A549 (cell line): ENCODE data around the gene DHTKD1. TPM values are rescaled to one million over a fixed set of nuclear protein-coding genes. Genes with fewer than 3 reads are reported as not detected.

Source experiments
- ATAC-seq, 2 experiments: fragments of 200-7000 bp in 1 of 2; fragments of >200 bp in 1 of 2; cut with Nextera tagmentation in 1 of 2; cut with Tn5 transposase in 1 of 2; 3 replicates each; pipeline versions ENCODE4 v1.8.0 to v1.9.1; 2018 to 2020; ENCODE audit warnings: mild to moderate bottlenecking in 1 of 2, moderate library complexity in 1 of 2
- CTCF ChIA-PET: fragments of 300-600 bp; sonication (Branson Sonifier 250); formaldehyde crosslinking; extraction: SDS; loops from one replicate; lab custom pipeline; 2021; ENCODE audit warnings: antibody characterized with exemption, inconsistent platforms; lab: Yijun Ruan, JAX
- POLR2A ChIA-PET: fragments of 350-600 bp; formaldehyde crosslinking; extraction: SDS; loops from one replicate; lab custom pipeline; 2021; ENCODE audit warnings: antibody characterized with exemption, inconsistent platforms; lab: Yijun Ruan, JAX
- DNase-seq, 2 experiments: peaks; one replicate each; pipeline versions ENCODE4 v3.0.0 to v3.0.0-alpha.2; 2011 to 2016; ENCODE audit warnings: low read depth in 1 of 2, low spot score in 1 of 2
- FAIRE-seq: peaks from 2 replicates; lab custom pipeline; 2011; peaks lifted over from hg19 to GRCh38; lab: Jason Lieb, UNC
- H3K27ac ChIP-seq, 2 experiments: fragments of >200 bp; sonication (Bioruptor Twin); formaldehyde crosslinking; 3 replicates each; pipeline ENCODE4 v1.5.1; 2016 to 2017
- H3K4me1 ChIP-seq: fragments of >200 bp; sonication (Bioruptor Twin); formaldehyde crosslinking; 3 replicates; pipeline ENCODE4 v1.6.1; 2016
- H3K4me2 ChIP-seq: fragments of >200 bp; sonication (Bioruptor Twin); formaldehyde crosslinking; 3 replicates; pipeline ENCODE4 v1.6.1; 2016
- H3K4me3 ChIP-seq: fragments of >200 bp; sonication (Bioruptor Twin); formaldehyde crosslinking; 3 replicates; pipeline ENCODE4 v1.5.1; 2016
- H3K9me3 ChIP-seq: fragments of >200 bp; sonication (Bioruptor Twin); formaldehyde crosslinking; 3 replicates; pipeline ENCODE4 v1.6.1; 2016
- CBX8 ChIP-seq: fragments of 200-600 bp; sonication (generic); IDR thresholded peaks from 2 replicates; pipeline ENCODE4 v1.6.1; 2016
- CHD2 ChIP-seq: fragments of 150-350 bp; IDR thresholded peaks from 2 replicates; pipeline ENCODE4 v1.6.1; 2014; ENCODE audit warnings: low read length; ENCODE audit not compliant: partially characterized antibody
- CHD4 ChIP-seq: fragments of 200-600 bp; sonication (generic); IDR thresholded peaks from 2 replicates; pipeline ENCODE4 v1.6.1; 2016; ENCODE audit warnings: antibody characterized with exemption, mild to moderate bottlenecking, borderline replicate concordance
- EHF ChIP-seq: fragments of 250-450 bp; sonication (Bioruptor Pico); IDR thresholded peaks from 2 replicates; pipeline ENCODE4 v1.5.0; 2020; ENCODE audit warnings: mild to moderate bottlenecking
- FOSL2 ChIP-seq, 2 experiments: fragments of 450-650 bp in 1 of 2; fragments of >200 bp in 1 of 2; sonication (Bioruptor Twin) in 1 of 2; formaldehyde crosslinking; IDR thresholded peaks; 2 replicates each; pipeline versions ENCODE4 v1.5.0 to v1.6.1; 2016 to 2020; ENCODE audit warnings: mild to moderate bottlenecking in 1 of 2, moderate library complexity in 1 of 2
- HDAC2 ChIP-seq: fragments of 200-600 bp; sonication (generic); IDR thresholded peaks from 2 replicates; pipeline ENCODE4 v1.6.1; 2016
- HEYL ChIP-seq: fragments of 250-450 bp; sonication (Bioruptor Pico); IDR thresholded peaks from 2 replicates; pipeline ENCODE4 v1.8.0; 2021; ENCODE audit warnings: mild to moderate bottlenecking, moderate library complexity
- HOXB5 ChIP-seq: fragments of 250-450 bp; sonication (Bioruptor Pico); IDR thresholded peaks from 2 replicates; pipeline ENCODE4 v1.5.0; 2020; ENCODE audit warnings: mild to moderate bottlenecking, moderate library complexity
- KDM1A ChIP-seq: fragments of 200-600 bp; sonication (generic); IDR thresholded peaks from 2 replicates; pipeline ENCODE4 v1.6.1; 2016; ENCODE audit warnings: low read depth, mild to moderate bottlenecking
- KDM5A ChIP-seq: fragments of 200-600 bp; sonication (generic); IDR thresholded peaks from 2 replicates; pipeline ENCODE4 v1.6.1; 2016; ENCODE audit warnings: antibody characterized with exemption, mild to moderate bottlenecking
- MYC ChIP-seq: IDR thresholded peaks from 2 replicates; pipeline ENCODE4 v1.6.1; 2012; ENCODE audit warnings: mild to moderate bottlenecking, inconsistent platforms, low read length, improper control_type of control experiment, borderline replicate concordance
- NPAS2 ChIP-seq: fragments of 250-450 bp; sonication (Bioruptor Pico); IDR thresholded peaks from 2 replicates; pipeline ENCODE4 v1.8.0; 2022; ENCODE audit warnings: mild to moderate bottlenecking, moderate library complexity, borderline replicate concordance
- PHF8 ChIP-seq: fragments of 200-600 bp; sonication (generic); IDR thresholded peaks from 2 replicates; pipeline ENCODE4 v1.6.1; 2016; ENCODE audit warnings: low read depth, mild to moderate bottlenecking, antibody characterized with exemption, moderate library complexity, borderline replicate concordance
- POLR2AphosphoS2 ChIP-seq: conservative IDR thresholded peaks from 2 replicates; pipeline ENCODE4 v1.6.1; 2012; ENCODE audit warnings: low read length, improper control_type of control experiment, inconsistent platforms
- ZC3H11A ChIP-seq: fragments of 450-650 bp; IDR thresholded peaks from 2 replicates; pipeline ENCODE4 v1.6.1; 2014; ENCODE audit warnings: antibody characterized with exemption, mild to moderate bottlenecking
- ZNF302 ChIP-seq: fragments of 250-450 bp; sonication (Bioruptor Pico); IDR thresholded peaks from 2 replicates; pipeline ENCODE4 v1.9.0; 2021; ENCODE audit warnings: inconsistent platforms, mild to moderate bottlenecking, moderate library complexity
- WGBS: methylation state at CpG from one replicate; pipeline ENCODE4 v1.1.6; 2017; ENCODE audit errors: missing lambda C conversion rate; 5-methylcytosine and 5-hydroxymethylcytosine counted together
- polyA plus RNA-seq, 4 experiments: library from polyadenylated mRNA; depleted of rRNA in 3 of 4; stranded (reverse); fragments of >200 nt; fragmentation: RNase III in 1 of 4; extraction: RNeasy Plus Mini Kit Qiagen cat#74134 plus additional on column Dnase treatment in 1 of 4; gene quantifications; 2 replicates in 3 of 4; 3 replicates in 1 of 4; pipeline ENCODE4 v1.2.3, GENCODE V29; 2011 to 2017
- TF ChIP-seq, protein P1 (sequence below): IDR thresholded peaks from 2 replicates; pipeline ENCODE4 v1.6.1; 2012
- TF ChIP-seq, protein P2 (sequence below): fragments of 150-350 bp; IDR thresholded peaks from 2 replicates; pipeline ENCODE4 v1.6.1; 2014; ENCODE audit warnings: low read depth, mild to moderate bottlenecking, low read length
- TF ChIP-seq, protein P3 (sequence below): IDR thresholded peaks from 2 replicates; pipeline ENCODE4 v1.6.1; 2012
- TF ChIP-seq, protein P4 (sequence below): IDR thresholded peaks from 2 replicates; pipeline ENCODE4 v1.6.1; 2012; ENCODE audit warnings: low read depth, borderline replicate concordance
- TF ChIP-seq, protein P5 (sequence below): fragments of >200 bp; sonication (Bioruptor Twin); formaldehyde crosslinking; IDR thresholded peaks from 3 replicates; pipeline ENCODE4 v1.5.1; 2016

Gene DHTKD1
- polyA plus RNA-seq, 2 of the 4 experiments (the other 2 are of a cell fraction), result 11.9 to 23.0 TPM

DNA sequence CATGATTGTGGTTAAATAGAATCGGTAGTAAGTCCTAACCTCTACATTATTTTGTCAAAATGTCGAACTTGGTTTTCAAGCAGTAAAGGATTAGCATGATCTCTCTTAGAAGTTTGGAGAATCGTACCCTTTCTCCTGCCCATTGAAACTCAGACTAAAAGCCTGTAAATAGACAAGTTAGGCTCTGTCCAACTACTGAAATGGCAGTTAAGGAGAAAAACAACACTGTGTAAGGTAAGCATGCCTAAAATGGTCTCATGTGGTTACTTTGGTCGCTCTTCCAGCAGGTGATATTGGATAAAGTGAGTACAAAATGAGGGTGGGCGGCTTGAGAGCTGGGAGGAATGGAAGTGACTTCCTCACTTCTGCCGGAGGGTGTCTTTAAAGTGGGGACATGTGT is 85.8 kb downstream of the DHTKD1 start:
- H3K9me3 ChIP-seq, result no peaks in the 10 kb centered on the region
- H3K27ac ChIP-seq, result no peak overlapping the region
- TF ChIP-seq CBX8 (no peak), NPAS2 (CRISPR knock-in tag) (no peak), POLR2AphosphoS2 (no peak), HOXB5 (CRISPR knock-in tag) (no peak), ZC3H11A (no peak), EHF (no peak), KDM1A (no peak), CHD2 (no peak), KDM5A (no peak), MYC (no peak), HDAC2 (no peak)
- TF ChIP-seq, protein P1, sequence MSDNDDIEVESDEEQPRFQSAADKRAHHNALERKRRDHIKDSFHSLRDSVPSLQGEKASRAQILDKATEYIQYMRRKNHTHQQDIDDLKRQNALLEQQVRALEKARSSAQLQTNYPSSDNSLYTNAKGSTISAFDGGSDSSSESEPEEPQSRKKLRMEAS, result no peak
- TF ChIP-seq, protein P2, sequence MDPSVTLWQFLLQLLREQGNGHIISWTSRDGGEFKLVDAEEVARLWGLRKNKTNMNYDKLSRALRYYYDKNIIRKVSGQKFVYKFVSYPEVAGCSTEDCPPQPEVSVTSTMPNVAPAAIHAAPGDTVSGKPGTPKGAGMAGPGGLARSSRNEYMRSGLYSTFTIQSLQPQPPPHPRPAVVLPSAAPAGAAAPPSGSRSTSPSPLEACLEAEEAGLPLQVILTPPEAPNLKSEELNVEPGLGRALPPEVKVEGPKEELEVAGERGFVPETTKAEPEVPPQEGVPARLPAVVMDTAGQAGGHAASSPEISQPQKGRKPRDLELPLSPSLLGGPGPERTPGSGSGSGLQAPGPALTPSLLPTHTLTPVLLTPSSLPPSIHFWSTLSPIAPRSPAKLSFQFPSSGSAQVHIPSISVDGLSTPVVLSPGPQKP, result no peak
- TF ChIP-seq, protein P3, sequence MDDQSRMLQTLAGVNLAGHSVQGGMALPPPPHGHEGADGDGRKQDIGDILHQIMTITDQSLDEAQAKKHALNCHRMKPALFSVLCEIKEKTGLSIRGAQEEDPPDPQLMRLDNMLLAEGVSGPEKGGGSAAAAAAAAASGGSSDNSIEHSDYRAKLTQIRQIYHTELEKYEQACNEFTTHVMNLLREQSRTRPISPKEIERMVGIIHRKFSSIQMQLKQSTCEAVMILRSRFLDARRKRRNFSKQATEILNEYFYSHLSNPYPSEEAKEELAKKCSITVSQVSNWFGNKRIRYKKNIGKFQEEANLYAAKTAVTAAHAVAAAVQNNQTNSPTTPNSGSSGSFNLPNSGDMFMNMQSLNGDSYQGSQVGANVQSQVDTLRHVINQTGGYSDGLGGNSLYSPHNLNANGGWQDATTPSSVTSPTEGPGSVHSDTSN, result no peak
- no peaks in the 10 kb centered on the region for H3K4me1 ChIP-seq
- ATAC-seq (no peak), DNase-seq (no peak), FAIRE-seq (no peak)
- ChIA-PET CTCF (no interaction called here), POLR2A (no interaction called here)
- WGBS, result 90% methylated on average over 6 of the region's 6 CpGs
- no peak overlapping the region for H3K4me3 ChIP-seq
- H3K4me2 ChIP-seq, result no peak overlapping the region

DNA sequence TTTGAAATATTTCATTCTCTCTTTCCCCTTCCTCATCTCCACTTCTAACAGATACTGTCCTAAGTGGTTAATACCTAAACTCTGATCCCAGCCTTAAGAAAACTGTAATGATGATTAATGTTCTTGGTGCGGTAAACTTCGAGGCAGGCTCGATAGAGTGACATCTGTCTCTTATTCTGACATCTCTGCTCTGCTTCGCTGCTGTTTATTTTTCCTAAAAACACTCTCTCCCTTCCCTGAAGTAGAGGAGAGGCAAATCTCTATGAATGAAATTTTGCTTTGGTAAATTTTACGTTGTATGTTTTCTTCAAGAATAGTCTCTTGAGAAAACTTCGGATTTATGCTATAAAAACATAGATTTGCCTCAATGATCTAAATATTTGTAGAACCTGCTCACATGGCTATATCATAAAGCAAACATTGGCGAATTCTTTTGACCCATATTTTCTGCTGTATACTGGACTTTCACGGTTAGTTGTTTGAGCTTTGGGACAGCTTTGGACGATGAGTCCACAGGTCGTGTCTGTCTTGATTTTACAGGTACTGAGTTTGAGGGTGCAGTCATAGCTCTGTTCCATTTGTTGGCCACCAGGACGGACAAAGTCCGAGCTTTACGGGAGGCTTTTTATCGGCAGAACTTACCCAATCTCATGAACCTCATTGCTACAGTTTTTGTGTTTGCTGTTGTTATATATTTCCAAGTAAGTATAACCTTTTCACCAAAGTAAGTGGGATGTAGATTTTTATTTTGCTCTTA is 87.8 kb downstream of the DHTKD1 start:
- TF ChIP-seq ZNF302 (CRISPR knock-in tag) (no peak), CHD4 (no peak), HDAC2 (no peak), PHF8 (no peak), KDM1A (no peak), HEYL (no peak), CHD2 (no peak), ZC3H11A (no peak), CBX8 (no peak)
- TF ChIP-seq, protein P4, sequence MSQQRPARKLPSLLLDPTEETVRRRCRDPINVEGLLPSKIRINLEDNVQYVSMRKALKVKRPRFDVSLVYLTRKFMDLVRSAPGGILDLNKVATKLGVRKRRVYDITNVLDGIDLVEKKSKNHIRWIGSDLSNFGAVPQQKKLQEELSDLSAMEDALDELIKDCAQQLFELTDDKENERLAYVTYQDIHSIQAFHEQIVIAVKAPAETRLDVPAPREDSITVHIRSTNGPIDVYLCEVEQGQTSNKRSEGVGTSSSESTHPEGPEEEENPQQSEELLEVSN, result no peak
- WGBS, result 85% methylated on average over 14 of the region's 14 CpGs
- Histone ChIP-seq H3K4me2 (no peak overlapping the region), H3K9me3 (no peaks in the 10 kb centered on the region), H3K4me3 (no peak overlapping the region), H3K27ac (no peak overlapping the region), H3K4me1 (no peaks in the 10 kb centered on the region)
- CTCF ChIA-PET, result no interaction called here
- no peak for ATAC-seq
- no peak for DNase-seq
- POLR2A ChIA-PET, result no interaction called here
- FAIRE-seq, result no peak

DNA sequence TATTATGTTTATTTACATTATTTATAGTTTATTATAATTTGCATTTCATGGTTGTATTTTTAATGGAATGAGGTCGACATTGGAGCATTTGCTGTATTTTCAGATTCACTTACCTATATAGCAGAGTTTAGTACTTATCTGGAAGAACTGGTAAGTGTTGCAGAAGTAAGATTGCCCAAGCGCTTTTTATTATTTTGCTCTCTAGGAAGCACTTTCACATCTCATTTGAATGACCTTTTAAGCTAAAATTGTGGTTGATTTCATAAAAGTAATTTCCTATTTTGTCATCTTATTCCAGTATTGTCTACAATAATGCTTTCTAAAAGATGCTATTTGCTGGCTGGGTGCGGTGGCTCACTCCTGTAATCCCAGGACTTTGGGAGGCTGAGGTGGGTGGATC is 89.4 kb downstream of the DHTKD1 start:
- Histone ChIP-seq H3K4me3 (no peak overlapping the region), H3K27ac (no peak overlapping the region), H3K9me3 (no peaks in the 10 kb centered on the region), H3K4me1 (no peaks in the 10 kb centered on the region), H3K4me2 (no peak overlapping the region)
- TF ChIP-seq ZC3H11A (no peak), FOSL2 (IDR thresholded peaks at IDR 0.05) (no peak), FOSL2 (CRISPR knock-in tag; IDR thresholded peaks at IDR 0.05) (no peak), CHD4 (no peak)
- TF ChIP-seq, protein P5, sequence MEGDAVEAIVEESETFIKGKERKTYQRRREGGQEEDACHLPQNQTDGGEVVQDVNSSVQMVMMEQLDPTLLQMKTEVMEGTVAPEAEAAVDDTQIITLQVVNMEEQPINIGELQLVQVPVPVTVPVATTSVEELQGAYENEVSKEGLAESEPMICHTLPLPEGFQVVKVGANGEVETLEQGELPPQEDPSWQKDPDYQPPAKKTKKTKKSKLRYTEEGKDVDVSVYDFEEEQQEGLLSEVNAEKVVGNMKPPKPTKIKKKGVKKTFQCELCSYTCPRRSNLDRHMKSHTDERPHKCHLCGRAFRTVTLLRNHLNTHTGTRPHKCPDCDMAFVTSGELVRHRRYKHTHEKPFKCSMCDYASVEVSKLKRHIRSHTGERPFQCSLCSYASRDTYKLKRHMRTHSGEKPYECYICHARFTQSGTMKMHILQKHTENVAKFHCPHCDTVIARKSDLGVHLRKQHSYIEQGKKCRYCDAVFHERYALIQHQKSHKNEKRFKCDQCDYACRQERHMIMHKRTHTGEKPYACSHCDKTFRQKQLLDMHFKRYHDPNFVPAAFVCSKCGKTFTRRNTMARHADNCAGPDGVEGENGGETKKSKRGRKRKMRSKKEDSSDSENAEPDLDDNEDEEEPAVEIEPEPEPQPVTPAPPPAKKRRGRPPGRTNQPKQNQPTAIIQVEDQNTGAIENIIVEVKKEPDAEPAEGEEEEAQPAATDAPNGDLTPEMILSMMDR, result no peak
- ATAC-seq (no peak), FAIRE-seq (no peak), DNase-seq (no peak)
- 85% methylated on average over 3 of the region's 3 CpGs for WGBS
- ChIA-PET POLR2A (no interaction called here), CTCF (no interaction called here)
